Activated naive CD8-positive, alpha-beta T cell treated with anti-CD3 and anti-CD28 coated beads, Interleukin-2, amount 10 ng/mL, durations not matched to agents 7 days and 5 days (primary cell): ENCODE measurements around the gene FSD1L. TPM values are rescaled to one million over a fixed set of nuclear protein-coding genes. Genes with fewer than 3 reads are reported as not detected.

Experiments
- ATAC-seq: fragments of 150-1000 bp; cut with Tn5 transposase; one replicate; pipeline ENCODE4 v1.10.0; 2021; ENCODE audit warnings: low read depth, moderate library complexity
- POLR2A ChIA-PET: fragments of 350-600 bp; sonication (Branson Sonifier 250); formaldehyde crosslinking; loops from one replicate; lab custom pipeline; 2021; ENCODE audit warnings: antibody characterized with exemption; lab: Charles Lee
- DNase-seq: peaks from one replicate; pipeline ENCODE4 v3.0.0; 2021
- H3K27ac Mint-ChIP-seq: one replicate; pipeline ENCODE4 v1.8.0; 2022; ENCODE audit warnings: mild to moderate bottlenecking, mixed read lengths
- H3K27me3 Mint-ChIP-seq: one replicate; pipeline ENCODE4 v1.8.0; 2022; ENCODE audit warnings: mild to moderate bottlenecking, moderate library complexity, mixed read lengths
- H3K36me3 Mint-ChIP-seq: one replicate; pipeline ENCODE4 v1.8.0; 2021; ENCODE audit warnings: mild to moderate bottlenecking, mixed read lengths
- H3K4me1 Mint-ChIP-seq: one replicate; pipeline ENCODE4 v1.8.0; 2021; ENCODE audit warnings: mixed read lengths
- H3K4me3 Mint-ChIP-seq: one replicate; pipeline ENCODE4 v1.8.0; 2022; ENCODE audit warnings: mild to moderate bottlenecking, moderate library complexity, mixed read lengths
- H3K9me3 Mint-ChIP-seq: one replicate; pipeline ENCODE4 v1.8.0; 2021; ENCODE audit warnings: mixed read lengths
- total RNA-seq, 2 experiments: library from RNA; stranded (reverse); gene quantifications; one replicate each; pipeline ENCODE4 v1.2.3, GENCODE V29; 2021

FSD1L gene
- total RNA-seq, 2 experiments from 2014 or later, result 4.8 to 4.9 TPM

- Mint-ChIP-seq H3K4me1 (no peaks in the 10 kb centered on the region), H3K4me3 (no peak overlapping the region), H3K27ac (no peak overlapping the region), H3K9me3 (peaks cover 2% of the 10 kb centered on the region), H3K36me3 (peaks cover 16% of the 10 kb centered on the region), H3K27me3 (no peaks in the 10 kb centered on the region)
- POLR2A ChIA-PET, result no interaction called here
- DNase-seq, result no peak
- no peak for ATAC-seq
Measured at GRCh38 chr9:105473221-105473620, 25.4 kb downstream of the FSD1L start.

GRCh38 chr9:105475302-105475701, 27.5 kb downstream of the FSD1L start:
- no peak for ATAC-seq
- no peak overlapping the region for H3K27ac Mint-ChIP-seq
- POLR2A ChIA-PET, result no interaction called here
- H3K4me1 Mint-ChIP-seq, result no peaks in the 10 kb centered on the region
- H3K27me3 Mint-ChIP-seq, result peaks cover 2% of the 10 kb centered on the region
- H3K4me3 Mint-ChIP-seq, result no peak overlapping the region
- H3K9me3 Mint-ChIP-seq, result no peaks in the 10 kb centered on the region
- no peak for DNase-seq
- H3K36me3 Mint-ChIP-seq, result peaks cover 5% of the 10 kb centered on the region

- H3K9me3 Mint-ChIP-seq, result no peaks in the 10 kb centered on the region
- H3K27me3 Mint-ChIP-seq, result peaks cover 2% of the 10 kb centered on the region
- H3K36me3 Mint-ChIP-seq, result peaks cover 4% of the 10 kb centered on the region
- no peaks in the 10 kb centered on the region for H3K4me1 Mint-ChIP-seq
- H3K4me3 Mint-ChIP-seq, result no peak overlapping the region
- no peak overlapping the region for H3K27ac Mint-ChIP-seq
- DNase-seq (no peak), ATAC-seq (no peak)
- POLR2A ChIA-PET, result interaction anchor here (0.6 kb wide), 1 partner anchor 37 kb away, joined by 4 read pairs; no protein-coding TSS in a partner anchor
Measured at GRCh38 chr9:105479846-105480245, 32.0 kb downstream of the FSD1L start.

GRCh38 chr9:105483618-105484017, 35.8 kb downstream of the FSD1L start:
- H3K27ac Mint-ChIP-seq, result no peak overlapping the region
- no peaks in the 10 kb centered on the region for H3K9me3 Mint-ChIP-seq
- H3K36me3 Mint-ChIP-seq, result peaks cover 11% of the 10 kb centered on the region
- POLR2A ChIA-PET, result no interaction called here
- ATAC-seq, result no peak
- H3K4me3 Mint-ChIP-seq, result no peak overlapping the region
- H3K4me1 Mint-ChIP-seq, result no peaks in the 10 kb centered on the region
- no peak for DNase-seq
- peaks cover 2% of the 10 kb centered on the region for H3K27me3 Mint-ChIP-seq

- Mint-ChIP-seq H3K4me1 (no peaks in the 10 kb centered on the region), H3K27me3 (no peaks in the 10 kb centered on the region), H3K9me3 (no peaks in the 10 kb centered on the region), H3K4me3 (no peak overlapping the region), H3K27ac (no peak overlapping the region), H3K36me3 (peaks cover 11% of the 10 kb centered on the region)
- DNase-seq, result no peak
- ATAC-seq, result no peak
- POLR2A ChIA-PET, result no interaction called here
Measured at GRCh38 chr9:105484226-105484625, 36.4 kb downstream of the FSD1L start.

GRCh38 chr9:105485131-105485530, 37.3 kb downstream of the FSD1L start:
- H3K27ac Mint-ChIP-seq, result no peak overlapping the region
- ATAC-seq, result no peak
- H3K4me1 Mint-ChIP-seq, result no peaks in the 10 kb centered on the region
- H3K36me3 Mint-ChIP-seq, result peaks cover 11% of the 10 kb centered on the region
- POLR2A ChIA-PET, result no interaction called here
- no peaks in the 10 kb centered on the region for H3K9me3 Mint-ChIP-seq
- no peak for DNase-seq
- no peak overlapping the region for H3K4me3 Mint-ChIP-seq
- no peaks in the 10 kb centered on the region for H3K27me3 Mint-ChIP-seq

GRCh38 chr9:105496826-105497225, 49.0 kb downstream of the FSD1L start:
- H3K4me1 Mint-ChIP-seq, result no peaks in the 10 kb centered on the region
- POLR2A ChIA-PET, result no interaction called here
- ATAC-seq (no peak), DNase-seq (no peak)
- peaks cover 4% of the 10 kb centered on the region for H3K9me3 Mint-ChIP-seq
- peaks cover 5% of the 10 kb centered on the region for H3K36me3 Mint-ChIP-seq
- H3K27me3 Mint-ChIP-seq, result no peaks in the 10 kb centered on the region
- H3K27ac Mint-ChIP-seq, result no peak overlapping the region
- no peak overlapping the region for H3K4me3 Mint-ChIP-seq

- no peaks in the 10 kb centered on the region for H3K4me1 Mint-ChIP-seq
- DNase-seq, result no peak
- no peak overlapping the region for H3K4me3 Mint-ChIP-seq
- no peak overlapping the region for H3K27ac Mint-ChIP-seq
- peaks cover 1% of the 10 kb centered on the region for H3K9me3 Mint-ChIP-seq
- no peak for ATAC-seq
- POLR2A ChIA-PET, result no interaction called here
- H3K36me3 Mint-ChIP-seq, result peaks cover 2% of the 10 kb centered on the region
- H3K27me3 Mint-ChIP-seq, result no peaks in the 10 kb centered on the region
Measured at GRCh38 chr9:105497704-105498103, 49.9 kb downstream of the FSD1L start.

GRCh38 chr9:105500108-105500766, 52.4 kb downstream of the FSD1L start:
- H3K4me3 Mint-ChIP-seq, result no peak overlapping the region
- no peaks in the 10 kb centered on the region for H3K4me1 Mint-ChIP-seq
- H3K27me3 Mint-ChIP-seq, result no peaks in the 10 kb centered on the region
- H3K27ac Mint-ChIP-seq, result no peak overlapping the region
- POLR2A ChIA-PET, result no interaction called here
- DNase-seq (no peak), ATAC-seq (no peak)
- peaks cover 2% of the 10 kb centered on the region for H3K36me3 Mint-ChIP-seq
- peaks cover 1% of the 10 kb centered on the region for H3K9me3 Mint-ChIP-seq

GRCh38 chr9:105501414-105501813, 53.6 kb downstream of the FSD1L start:
- H3K36me3 Mint-ChIP-seq, result peaks cover 2% of the 10 kb centered on the region
- no peaks in the 10 kb centered on the region for H3K4me1 Mint-ChIP-seq
- DNase-seq, result no peak
- POLR2A ChIA-PET, result no interaction called here
- H3K27ac Mint-ChIP-seq, result no peak overlapping the region
- no peaks in the 10 kb centered on the region for H3K27me3 Mint-ChIP-seq
- no peak overlapping the region for H3K4me3 Mint-ChIP-seq
- no peaks in the 10 kb centered on the region for H3K9me3 Mint-ChIP-seq
- ATAC-seq, result no peak

- no peak for ATAC-seq
Measured at GRCh38 chr9:105502276-105502675, 54.4 kb downstream of the FSD1L start.

GRCh38 chr9:105503881-105504280, 56.0 kb downstream of the FSD1L start:
- Mint-ChIP-seq H3K27me3 (no peaks in the 10 kb centered on the region), H3K4me1 (no peaks in the 10 kb centered on the region), H3K36me3 (peaks cover under 1% of the 10 kb centered on the region), H3K9me3 (no peaks in the 10 kb centered on the region), H3K27ac (no peak overlapping the region), H3K4me3 (no peak overlapping the region)
- no peak for DNase-seq
- no peak for ATAC-seq
- POLR2A ChIA-PET, result no interaction called here

More at GRCh38 chr9:105502276-105502675, 54.4 kb downstream of the FSD1L start:
- H3K27ac Mint-ChIP-seq, result no peak overlapping the region
- POLR2A ChIA-PET, result interaction anchor here (0.5 kb wide), 1 partner anchor 1730 kb away, joined by 4 read pairs; no protein-coding TSS in a partner anchor
- DNase-seq, result no peak
- no peak overlapping the region for H3K4me3 Mint-ChIP-seq
- no peaks in the 10 kb centered on the region for H3K4me1 Mint-ChIP-seq
- no peaks in the 10 kb centered on the region for H3K9me3 Mint-ChIP-seq
- no peaks in the 10 kb centered on the region for H3K27me3 Mint-ChIP-seq
- peaks cover 2% of the 10 kb centered on the region for H3K36me3 Mint-ChIP-seq

GRCh38 chr9:105507096-105507790, 59.4 kb downstream of the FSD1L start:
- no peak for ATAC-seq
- no peaks in the 10 kb centered on the region for H3K9me3 Mint-ChIP-seq
- POLR2A ChIA-PET, result no interaction called here
- H3K4me1 Mint-ChIP-seq, result no peaks in the 10 kb centered on the region
- H3K27ac Mint-ChIP-seq, result no peak overlapping the region
- peaks cover 3% of the 10 kb centered on the region for H3K36me3 Mint-ChIP-seq
- no peak overlapping the region for H3K4me3 Mint-ChIP-seq
- no peak for DNase-seq
- no peaks in the 10 kb centered on the region for H3K27me3 Mint-ChIP-seq

GRCh38 chr9:105508530-105508929, 60.7 kb downstream of the FSD1L start:
- ATAC-seq, result no peak
- H3K27me3 Mint-ChIP-seq, result no peaks in the 10 kb centered on the region
- DNase-seq, result no peak
- no peaks in the 10 kb centered on the region for H3K4me1 Mint-ChIP-seq
- H3K9me3 Mint-ChIP-seq, result no peaks in the 10 kb centered on the region
- no peak overlapping the region for H3K27ac Mint-ChIP-seq
- H3K36me3 Mint-ChIP-seq, result peaks cover 3% of the 10 kb centered on the region
- POLR2A ChIA-PET, result no interaction called here
- no peak overlapping the region for H3K4me3 Mint-ChIP-seq
